Neural crest cell (in vitro differentiated cells): ENCODE data around the gene TBCD. TPM values are rescaled to one million over a fixed set of nuclear protein-coding genes. Genes with fewer than 3 reads are reported as not detected.

Experiments
- DNase-seq: peaks from one replicate; pipeline ENCODE4 v3.0.0; 2021; ENCODE audit warnings: low read depth, mixed read lengths, low spot score
- H3K27ac Mint-ChIP-seq: one replicate; pipeline ENCODE4 v1.8.0; 2021; ENCODE audit warnings: mild to moderate bottlenecking, mixed read lengths; ENCODE audit not compliant: unreplicated experiment
- H3K27me3 Mint-ChIP-seq: 2 replicates; pipeline ENCODE4 v1.8.0; 2021; ENCODE audit warnings: low read depth, mild to moderate bottlenecking, mixed read lengths
- H3K36me3 Mint-ChIP-seq: 2 replicates; pipeline ENCODE4 v1.8.0; 2021; ENCODE audit warnings: low read depth, mild to moderate bottlenecking, mixed read lengths
- H3K4me1 Mint-ChIP-seq: 2 replicates; pipeline ENCODE4 v1.8.0; 2021; ENCODE audit warnings: mixed read lengths
- H3K4me3 Mint-ChIP-seq: one replicate; pipeline ENCODE4 v1.8.0; 2021; ENCODE audit warnings: mild to moderate bottlenecking, mixed read lengths
- H3K9me3 Mint-ChIP-seq: 2 replicates; pipeline ENCODE4 v1.8.0; 2021; ENCODE audit warnings: mixed read lengths
- CTCF ChIP-seq: fragments of 200-600 bp; sonication (generic); conservative IDR thresholded peaks from 2 replicates; pipeline ENCODE4 v1.5.0; 2021; ENCODE audit warnings: antibody characterized with exemption, mild to moderate bottlenecking
- total RNA-seq: library from RNA; stranded (reverse); gene quantifications from 2 replicates; pipeline ENCODE4 v1.2.1, GENCODE V29; 2021

TBCD gene
- total RNA-seq, 1 donor from 2014 or later = 166 TPM

- no peaks in the 10 kb centered on the region for H3K27me3 Mint-ChIP-seq
- no peak overlapping the region for H3K4me3 Mint-ChIP-seq
- TF ChIP-seq CTCF = no peak
- no peak for DNase-seq
- no peak overlapping the region for H3K27ac Mint-ChIP-seq
- H3K36me3 Mint-ChIP-seq = peaks cover 23% of the 10 kb centered on the region
- peaks cover 2% of the 10 kb centered on the region for H3K4me1 Mint-ChIP-seq
- peaks cover 8% of the 10 kb centered on the region for H3K9me3 Mint-ChIP-seq
Observed at GRCh38 chr17:82831818-82832200, 79.9 kb downstream of the TBCD start.

GRCh38 chr17:82832411-82832810 lies 80.5 kb downstream of the TBCD start:
- H3K36me3 Mint-ChIP-seq = peaks cover 19% of the 10 kb centered on the region

GRCh38 chr17:82832881-82833475 lies 81.1 kb downstream of the TBCD start:
- Mint-ChIP-seq H3K4me1 (peaks cover 9% of the 10 kb centered on the region), H3K27ac (peak overlapping the region; percentile 83), H3K9me3 (peaks cover 5% of the 10 kb centered on the region), H3K36me3 (peaks cover 14% of the 10 kb centered on the region), H3K27me3 (no peaks in the 10 kb centered on the region), H3K4me3 (no peak overlapping the region)
- DNase-seq = no peak
- no peak for TF ChIP-seq CTCF

More at GRCh38 chr17:82832411-82832810, 80.5 kb downstream of the TBCD start:
- peaks cover 8% of the 10 kb centered on the region for H3K9me3 Mint-ChIP-seq
- peak overlapping the region; percentile 83 for H3K27ac Mint-ChIP-seq
- no peak for DNase-seq
- H3K27me3 Mint-ChIP-seq = no peaks in the 10 kb centered on the region
- no peak overlapping the region for H3K4me3 Mint-ChIP-seq
- H3K4me1 Mint-ChIP-seq = peaks cover 8% of the 10 kb centered on the region
- no peak for TF ChIP-seq CTCF

GRCh38 chr17:82835122-82835521 lies 83.3 kb downstream of the TBCD start:
- no peak for DNase-seq
- no peak for TF ChIP-seq CTCF
- H3K4me3 Mint-ChIP-seq = no peak overlapping the region
- H3K9me3 Mint-ChIP-seq = no peaks in the 10 kb centered on the region
- H3K4me1 Mint-ChIP-seq = peaks cover 9% of the 10 kb centered on the region
- H3K27ac Mint-ChIP-seq = no peak overlapping the region
- H3K27me3 Mint-ChIP-seq = no peaks in the 10 kb centered on the region
- H3K36me3 Mint-ChIP-seq = no peaks in the 10 kb centered on the region

- DNase-seq = no peak
- TF ChIP-seq CTCF = no peak
- Mint-ChIP-seq H3K4me1 (peaks cover 9% of the 10 kb centered on the region), H3K9me3 (no peaks in the 10 kb centered on the region), H3K36me3 (no peaks in the 10 kb centered on the region), H3K27me3 (no peaks in the 10 kb centered on the region), H3K27ac (peak overlapping the region; percentile 86), H3K4me3 (no peak overlapping the region)
Observed at GRCh38 chr17:82835766-82836512, 84.1 kb downstream of the TBCD start.
